ENCODE measurements around the gene MERTK.
"Not testable (repeated sequence)": the region's sequence is repeated elsewhere in the genome, so short reads cannot be mapped to it uniquely, and the experiment has no call there.

The MERTK gene

DNA sequence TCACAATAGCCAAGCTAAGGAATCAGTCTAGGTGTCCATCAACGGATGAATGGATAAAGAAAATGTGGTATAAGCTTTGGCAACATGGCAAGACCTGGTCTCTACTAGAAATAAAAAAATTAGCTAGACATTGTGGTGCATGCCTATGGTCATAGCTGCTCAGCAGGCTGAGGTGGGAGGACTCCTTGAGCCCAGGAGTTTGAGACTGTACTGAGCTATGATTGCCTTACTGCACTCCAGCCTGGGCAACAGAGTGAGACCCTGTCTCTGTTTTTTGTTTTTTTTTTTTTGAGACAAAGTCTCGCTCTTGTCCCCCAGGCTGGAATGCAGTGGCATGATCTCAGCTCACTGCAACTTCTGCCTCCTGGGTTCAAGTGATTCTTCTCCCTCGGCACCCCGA lies 11.6 kb downstream of the MERTK start:
- not testable (repeated sequence) for DNase-seq (ENCODE audit: low read depth, low spot score)

- DNase-seq (ENCODE audit: low read depth, low spot score) = no peak
These were observed 12.3 kb downstream of the MERTK start for GRCh38 chr2:111910609-111911277.

GRCh38 chr2:111911295-111911977 lies 13.0 kb downstream of the MERTK start:
- DNase-seq (ENCODE audit: low read depth, low spot score) = not testable (repeated sequence)

DNA sequence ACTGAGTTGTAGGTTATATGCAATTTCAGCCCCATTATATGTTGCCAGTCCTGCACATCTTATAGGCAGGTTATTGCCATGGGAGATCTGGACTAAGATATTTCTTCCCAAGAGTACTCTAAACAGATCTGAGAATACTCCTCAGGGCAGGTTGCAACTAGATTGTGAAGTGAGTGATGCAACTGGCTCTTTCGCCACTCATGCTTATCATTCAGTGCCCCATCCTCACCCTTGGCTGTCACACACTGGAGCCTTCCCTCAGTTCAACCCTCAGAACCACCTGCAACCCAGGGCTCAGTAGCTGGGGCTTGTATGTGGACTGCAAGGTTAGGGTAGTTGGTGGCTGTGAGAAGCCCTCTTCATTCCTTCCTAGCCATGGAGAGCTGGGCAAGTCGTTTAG lies 14.1 kb downstream of the MERTK start:
- no peak for DNase-seq (ENCODE audit: low read depth, low spot score)

DNA sequence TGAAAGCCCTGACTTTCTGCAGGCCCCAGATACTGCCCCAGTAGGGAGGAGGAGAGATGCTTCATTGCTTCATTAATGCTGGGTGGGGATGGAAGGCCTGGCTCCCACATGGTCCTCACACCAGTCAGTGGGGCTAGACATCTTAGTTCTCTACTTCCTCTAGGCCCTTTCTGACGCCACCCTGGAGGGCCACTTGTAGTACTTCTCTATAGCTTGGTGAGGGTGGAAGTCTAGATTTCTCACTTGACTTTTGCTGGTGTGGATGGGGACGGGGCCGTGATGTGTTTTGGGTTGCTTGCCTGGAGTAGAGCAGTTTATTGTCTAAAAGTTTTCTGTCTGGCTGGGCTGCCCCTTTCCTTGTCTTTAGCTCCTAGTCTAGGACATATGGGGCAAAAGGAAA lies 18.7 kb downstream of the MERTK start:
- no peak for DNase-seq (ENCODE audit: low read depth, low spot score)

DNA sequence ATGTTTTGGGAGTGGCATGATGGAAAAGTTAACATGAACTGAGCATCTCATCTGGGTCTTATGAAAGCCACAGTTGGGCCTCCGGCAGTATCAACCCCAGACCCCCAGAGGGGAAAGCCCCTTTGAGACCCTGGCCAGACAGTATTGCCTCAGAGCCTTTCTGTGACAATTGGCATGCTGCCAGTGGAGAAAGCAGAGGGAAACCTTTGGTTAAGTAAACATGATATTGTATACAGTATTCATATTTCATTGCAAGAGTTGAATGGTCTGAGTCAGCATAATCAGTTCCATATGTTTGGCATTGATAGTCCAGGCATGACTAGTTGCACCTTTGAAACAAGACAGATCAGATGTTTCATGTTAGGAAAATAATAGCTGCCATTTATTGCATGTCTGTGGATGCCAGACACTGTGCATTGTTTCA lies 20.0 kb downstream of the MERTK start:
- DNase-seq (ENCODE audit: low read depth, low spot score) = no peak

DNA sequence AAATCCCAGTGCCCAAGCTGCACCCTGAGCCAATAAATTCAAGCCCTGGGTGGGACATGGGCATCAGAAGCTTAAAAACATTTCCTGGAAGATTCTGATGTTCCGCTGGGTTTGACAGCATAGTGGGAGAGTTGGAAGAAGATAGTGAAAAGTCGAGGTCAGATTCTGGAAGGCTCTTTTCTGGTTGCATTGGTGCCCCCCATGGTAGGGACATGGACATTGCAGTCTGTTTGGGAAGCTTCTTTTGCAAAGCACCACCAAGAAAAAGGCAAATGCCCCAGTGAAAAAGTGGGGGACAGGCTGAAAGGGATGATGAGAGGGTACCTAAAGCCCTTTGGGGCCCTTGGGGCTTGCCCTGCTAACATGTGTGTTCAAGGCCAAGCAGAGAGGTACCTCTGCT lies 21.0 kb downstream of the MERTK start:
- DNase-seq (ENCODE audit: low read depth, low spot score) = no peak

- DNase-seq (ENCODE audit: low read depth, low spot score) = no peak
These were observed 21.6 kb downstream of the MERTK start for GRCh38 chr2:111919794-111920608.

DNA sequence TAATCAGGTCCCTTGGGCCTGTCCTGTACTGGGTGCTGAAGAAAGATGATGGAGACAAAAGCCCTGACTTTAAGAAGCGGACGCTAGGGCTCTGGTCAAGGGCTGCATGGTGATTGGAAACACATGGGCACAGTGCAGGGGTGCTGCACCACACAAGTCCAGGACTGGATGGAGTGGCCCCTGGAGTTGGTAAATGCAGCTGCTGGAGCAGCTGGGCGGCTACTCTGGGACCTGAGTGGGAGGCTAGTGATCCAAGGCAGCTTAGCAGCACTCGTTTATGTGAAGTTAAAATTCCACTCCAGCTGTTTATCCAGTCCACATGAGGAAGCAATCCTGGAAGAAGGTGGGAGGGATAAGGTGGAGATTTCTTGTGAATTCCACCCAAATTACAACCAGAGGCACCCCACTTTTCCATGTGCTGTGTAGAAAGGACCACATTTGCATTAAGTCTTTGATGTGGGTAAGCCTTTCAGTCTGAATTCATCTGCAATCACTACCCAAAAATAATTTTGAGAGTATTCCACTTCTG lies 24.9 kb downstream of the MERTK start:
- no peak for DNase-seq (ENCODE audit: low read depth, low spot score)

DNA sequence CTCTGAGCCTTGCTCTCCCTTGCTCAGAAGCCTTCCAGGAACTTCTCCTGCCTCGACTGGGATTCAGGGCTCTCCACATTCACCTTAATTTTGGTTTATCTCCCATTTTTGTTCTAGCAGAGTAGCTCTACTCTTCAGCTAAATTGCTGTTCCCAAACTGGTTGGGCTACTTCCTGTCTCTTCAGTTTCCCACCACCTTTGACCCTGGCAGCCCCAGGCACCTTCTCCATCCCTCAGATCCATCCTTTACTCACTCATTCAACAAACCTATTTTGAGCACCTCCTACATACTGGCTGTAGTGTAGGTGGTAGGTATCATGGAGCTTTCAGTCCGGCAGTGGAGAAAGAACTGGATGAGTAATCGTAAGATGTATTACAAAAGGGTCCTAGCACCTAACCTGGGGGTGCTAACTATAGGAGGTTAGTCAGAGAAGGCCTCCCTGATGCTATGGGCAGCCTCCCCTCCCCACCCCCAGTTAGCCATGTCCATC lies 26.3 kb downstream of the MERTK start:
- no peak for DNase-seq (ENCODE audit: low read depth, low spot score)

DNA sequence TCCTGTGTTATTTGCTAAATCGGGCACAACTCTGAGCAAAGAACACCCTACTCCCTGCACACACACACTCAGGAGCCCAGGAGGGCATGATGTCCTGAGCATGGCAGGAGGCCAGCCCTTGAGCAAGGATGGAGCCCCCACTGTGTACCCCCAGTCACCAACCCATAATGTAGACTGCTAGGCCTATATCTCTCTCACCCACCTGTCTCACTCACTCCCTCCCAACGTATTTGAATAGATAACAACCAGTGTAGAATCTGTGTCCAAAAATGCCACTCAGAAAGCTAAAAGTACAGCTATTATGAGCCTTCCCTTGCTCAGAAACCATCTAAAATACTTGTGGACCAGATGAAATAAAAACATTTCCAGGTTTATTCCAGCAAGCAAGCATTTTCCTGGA lies 29.3 kb downstream of the MERTK start:
- no peak for DNase-seq (ENCODE audit: low read depth, low spot score)

GRCh38 chr2:111930409-111930808 lies 32.0 kb downstream of the MERTK start:
- DNase-seq (ENCODE audit: low read depth, low spot score) = no peak

- no peak for DNase-seq (ENCODE audit: low read depth, low spot score)
These were observed 32.5 kb downstream of the MERTK start for GRCh38 chr2:111930875-111931274.

- no peak for DNase-seq (ENCODE audit: low read depth, low spot score)
These were observed 34.5 kb downstream of the MERTK start for GRCh38 chr2:111932841-111933291.

DNA sequence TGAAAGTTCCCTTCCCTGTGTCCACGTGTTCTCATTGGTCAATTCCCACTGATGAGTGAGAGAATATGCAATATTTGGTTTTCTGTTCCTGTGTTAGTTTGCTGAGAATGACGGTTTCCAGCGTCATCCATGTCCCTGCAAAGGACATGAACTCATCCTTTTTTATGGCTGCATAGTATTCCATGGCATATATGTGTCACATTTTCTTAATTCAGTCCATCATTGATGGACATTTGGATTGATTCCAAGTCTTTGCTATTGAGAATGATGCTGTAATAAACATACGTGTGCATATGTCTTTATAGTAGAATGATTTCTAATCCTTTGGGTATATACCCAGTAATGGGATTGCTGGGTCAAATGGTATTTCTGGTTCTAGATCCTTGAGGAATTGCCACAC lies 35.5 kb downstream of the MERTK start:
- DNase-seq (ENCODE audit: low read depth, low spot score) = not testable (repeated sequence)

- no peak for DNase-seq (ENCODE audit: low read depth, low spot score)
These were observed 38.5 kb downstream of the MERTK start for GRCh38 chr2:111936881-111937280.

DNA sequence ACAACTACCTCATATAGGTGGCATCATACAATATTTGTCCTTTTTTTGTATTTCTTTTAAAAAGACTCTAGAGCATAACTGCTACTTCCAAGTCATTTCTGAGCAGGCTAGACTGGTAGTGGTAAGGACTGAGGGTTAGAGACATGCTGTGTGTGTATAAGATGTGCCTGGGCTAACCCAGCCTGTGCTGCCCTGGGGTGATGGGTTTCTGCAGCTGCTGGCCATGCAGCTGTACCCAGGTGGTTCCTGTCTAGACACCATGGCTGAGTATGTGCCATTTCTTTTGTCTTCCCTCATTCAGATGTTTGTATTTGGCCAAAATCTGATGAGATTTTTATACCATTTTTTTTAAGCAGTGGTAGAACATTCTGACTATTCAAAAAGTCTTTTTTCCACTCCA lies 40.0 kb downstream of the MERTK start:
- no peak for DNase-seq (ENCODE audit: low read depth, low spot score)

GRCh38 chr2:111940333-111941196 lies 42.2 kb downstream of the MERTK start:
- no peak for DNase-seq (ENCODE audit: low read depth, low spot score)

DNA sequence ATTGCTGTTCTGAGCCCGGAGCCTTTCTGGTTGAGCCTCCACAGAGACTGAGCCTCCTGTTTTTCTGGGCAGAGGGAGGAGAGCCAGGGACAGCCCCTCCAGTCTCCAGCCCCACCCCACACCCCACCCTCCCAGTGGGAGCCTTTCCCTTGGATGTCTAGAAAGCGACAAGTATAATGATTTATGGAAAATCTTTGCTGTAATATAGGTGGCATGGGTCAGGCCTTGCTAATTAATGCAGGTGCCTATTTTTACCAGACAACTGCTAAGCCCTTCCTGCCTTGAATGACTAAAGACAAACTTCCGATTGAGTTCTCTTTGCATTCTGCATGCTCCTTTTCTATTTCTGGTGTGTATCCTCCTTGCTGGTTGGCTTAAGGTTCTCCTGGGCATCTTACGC lies 43.1 kb downstream of the MERTK start:
- no peak for DNase-seq (ENCODE audit: low read depth, low spot score)

DNA sequence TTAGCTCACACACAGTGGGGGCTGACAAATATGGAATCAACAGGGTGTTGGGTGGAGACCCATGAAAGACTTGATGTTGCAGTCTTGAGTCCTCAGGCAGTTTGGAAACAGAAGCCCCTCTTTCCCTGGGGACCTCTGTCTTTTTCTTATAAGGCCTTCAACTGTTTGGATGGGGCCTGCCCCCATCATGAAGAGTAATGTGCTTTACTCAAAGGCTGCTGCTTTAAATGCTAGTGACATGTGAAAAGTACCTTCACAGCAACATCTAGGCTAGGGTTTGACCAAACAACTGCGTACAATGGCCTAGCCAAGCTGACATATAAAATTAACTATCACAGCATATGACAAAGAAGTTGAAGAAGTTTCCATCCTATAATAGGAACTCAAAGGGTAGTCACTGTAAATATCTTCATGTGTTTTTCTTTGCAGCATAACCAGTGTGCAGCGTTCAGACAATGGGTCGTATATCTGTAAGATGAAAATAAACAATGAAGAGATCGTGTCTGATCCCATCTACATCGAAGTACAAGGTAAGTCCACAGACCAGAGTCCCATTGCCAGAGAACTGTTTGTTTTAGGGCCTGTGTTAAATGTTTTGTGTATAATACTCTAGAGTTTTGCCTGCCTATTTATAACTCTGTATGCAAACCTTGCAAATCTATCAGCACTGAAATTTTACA lies 46.3 kb downstream of the MERTK start:
- DNase-seq (ENCODE audit: low read depth, low spot score) = no peak
